HepG2 (cell line): Measurements from ENCODE around the gene GLIS2. TPM values are rescaled to one million over a fixed set of nuclear protein-coding genes. Genes with fewer than 3 reads are reported as not detected.

Source experiments
- ATAC-seq: fragments of 200-7000 bp; cut with Tn5 transposase; 3 replicates; pipeline ENCODE4 v1.9.1; 2020; ENCODE audit warnings: mild to moderate bottlenecking, moderate library complexity
- BruUV-seq: library from RNA; stranded (reverse); fragments of 400-500 nt; replicated peaks from 2 replicates; lab custom pipeline; 2021; lab: Mats Ljungman, UMichigan
- CTCF ChIA-PET: fragments of 300-600 bp; formaldehyde crosslinking; extraction: SDS; loops from one replicate; lab custom pipeline; 2021; ENCODE audit warnings: low total read pairs, inconsistent platforms, low intra/inter-chr PET ratio; lab: Yijun Ruan, JAX
- POLR2A ChIA-PET: fragments of 350-600 bp; sonication (Branson Sonifier 250); formaldehyde crosslinking; loops from one replicate; lab custom pipeline; 2020; ENCODE audit warnings: antibody characterized with exemption, inconsistent platforms; lab: Yijun Ruan, JAX
- DNase-seq: peaks from one replicate; pipeline ENCODE4 v3.0.0-alpha.2; 2015; ENCODE audit warnings: low spot score
- FAIRE-seq: peaks from 3 replicates; lab custom pipeline; 2011; peaks lifted over from hg19 to GRCh38; lab: Jason Lieb, UNC
- H2AFZ ChIP-seq: one replicate; pipeline ENCODE4 v1.6.1; 2011; ENCODE audit warnings: low read length, inconsistent platforms
- H3K27ac ChIP-seq: fragments of 300-600 bp; 3 replicates; pipeline ENCODE4 v1.8.0; 2011; ENCODE audit warnings: mixed run types, mild to moderate bottlenecking, mixed read lengths, low read length, inconsistent platforms; ENCODE audit not compliant: insufficient read depth; ENCODE audit errors: extremely low read length
- H3K27me3 ChIP-seq, 2 experiments: fragments of 200-600 bp in 1 of 2; 2 replicates in 1 of 2; 3 replicates in 1 of 2; pipeline versions ENCODE4 v1.6.0 to v1.8.0; 2011; ENCODE audit warnings: low read length in 2 of 2, mild to moderate bottlenecking in 2 of 2, moderate library complexity in 2 of 2, inconsistent platforms in 1 of 2; ENCODE audit not compliant: insufficient read depth in 2 of 2, control insufficient read depth in 1 of 2
- H3K36me3 ChIP-seq, 2 experiments: fragments of 200-600 bp in 1 of 2; replicated peaks in 1 of 2; 2 replicates in 1 of 2; 3 replicates in 1 of 2; pipeline versions ENCODE4 v1.5.1 to v1.8.0; 2011; ENCODE audit warnings: low read length in 2 of 2, inconsistent platforms in 1 of 2; ENCODE audit not compliant: insufficient read depth in 2 of 2, control insufficient read depth in 1 of 2
- H3K4me1 ChIP-seq: 2 replicates; pipeline ENCODE4 v1.5.1; 2012; ENCODE audit warnings: low read length, inconsistent platforms; ENCODE audit not compliant: insufficient read depth
- H3K4me2 ChIP-seq: 2 replicates; pipeline ENCODE4 v1.6.0; 2011; ENCODE audit warnings: low read depth, low read length, inconsistent platforms
- H3K4me3 ChIP-seq, 3 experiments: fragments of 200-600 bp in 1 of 3; sonication (generic), shearing (Covaris generic) in 1 of 3; replicated peaks in 1 of 3; 2 replicates each; pipeline ENCODE4 v1.5.1; 2011 to 2016; ENCODE audit warnings: low read length in 3 of 3, inconsistent platforms in 2 of 3, low read depth in 2 of 3, mild to moderate bottlenecking in 2 of 3, control low read depth in 1 of 3, mixed read lengths in 1 of 3; ENCODE audit not compliant: insufficient read depth in 1 of 3
- H3K79me2 ChIP-seq: one replicate; pipeline ENCODE4 v1.6.1; 2011; ENCODE audit warnings: low read length, inconsistent platforms; ENCODE audit not compliant: insufficient read depth
- H3K9ac ChIP-seq: 2 replicates; pipeline ENCODE4 v1.6.0; 2011; ENCODE audit warnings: mild to moderate bottlenecking, low read depth, low read length, inconsistent platforms; ENCODE audit not compliant: insufficient read depth
- H3K9me3 ChIP-seq: 2 replicates; pipeline ENCODE4 v1.5.1; 2012; ENCODE audit warnings: mild to moderate bottlenecking, low read length
- H4K20me1 ChIP-seq: 2 replicates; pipeline ENCODE4 v1.6.0; 2011; ENCODE audit warnings: inconsistent platforms, mild to moderate bottlenecking, low read length, moderate library complexity; ENCODE audit not compliant: insufficient read depth
- CEBPG ChIP-seq: IDR thresholded peaks from 2 replicates; pipeline ENCODE4 v1.6.1; 2016
- DMAP1 ChIP-seq: IDR thresholded peaks from 2 replicates; pipeline ENCODE4 v1.6.1; 2016
- ETS1 ChIP-seq: sonication (generic); formaldehyde crosslinking; IDR thresholded peaks from 2 replicates; pipeline ENCODE4 v1.4.0; 2020; ENCODE audit warnings: missing genetic modification reagents
- GZF1 ChIP-seq: sonication (generic); formaldehyde crosslinking; IDR thresholded peaks from 2 replicates; pipeline ENCODE4 v1.5.1; 2020; ENCODE audit warnings: mild to moderate bottlenecking, missing genetic modification reagents
- HCFC1 ChIP-seq: fragments of 150-350 bp; IDR thresholded peaks from 2 replicates; pipeline ENCODE4 v1.6.1; 2014; ENCODE audit warnings: low read depth, low read length
- HOXA5 ChIP-seq: sonication (generic); formaldehyde crosslinking; IDR thresholded peaks from 2 replicates; pipeline ENCODE4 v1.4.0; 2020; ENCODE audit warnings: missing genetic modification reagents
- KDM3A ChIP-seq: IDR thresholded peaks from 2 replicates; pipeline ENCODE4 v1.6.1; 2018; ENCODE audit warnings: low read depth, missing compliant biosample characterization
- KLF16 ChIP-seq, 2 experiments: sonication (generic) in 1 of 2; formaldehyde crosslinking in 1 of 2; IDR thresholded peaks; 2 replicates each; pipeline versions ENCODE4 v1.6.1 to v1.8.0; 2016 to 2023; ENCODE audit warnings: missing genetic modification reagents in 2 of 2, missing compliant biosample characterization in 1 of 2
- MYC ChIP-seq: sonication (generic); formaldehyde crosslinking; IDR thresholded peaks from 2 replicates; pipeline ENCODE4 v1.9.0; 2021; ENCODE audit warnings: missing genetic modification reagents, borderline replicate concordance
- NFRKB ChIP-seq: fragments of 450-650 bp; IDR thresholded peaks from 2 replicates; pipeline ENCODE4 v1.6.1; 2017
- NRL ChIP-seq: sonication (generic); formaldehyde crosslinking; IDR thresholded peaks from 2 replicates; pipeline ENCODE4 v1.5.0; 2020; ENCODE audit warnings: missing genetic modification reagents, mild to moderate bottlenecking, moderate library complexity, borderline replicate concordance
- ONECUT2 ChIP-seq: sonication (generic); formaldehyde crosslinking; IDR thresholded peaks from 2 replicates; pipeline ENCODE4 v1.4.0; 2020; ENCODE audit warnings: missing genetic modification reagents
- RFX3 ChIP-seq: IDR thresholded peaks from 2 replicates; pipeline ENCODE4 v1.6.1; 2016; ENCODE audit warnings: missing biosample characterization, missing genetic modification reagents
- RXRB ChIP-seq: IDR thresholded peaks from 2 replicates; pipeline ENCODE4 v1.6.1; 2016; ENCODE audit warnings: borderline replicate concordance, missing genetic modification reagents, missing compliant biosample characterization
- SALL1 ChIP-seq: sonication (generic); formaldehyde crosslinking; IDR thresholded peaks from 2 replicates; pipeline ENCODE4 v1.8.0; 2022; ENCODE audit warnings: mild to moderate bottlenecking, missing genetic modification reagents
- SMAD9 ChIP-seq: sonication (generic); formaldehyde crosslinking; IDR thresholded peaks from 2 replicates; pipeline ENCODE4 v1.5.1; 2020; ENCODE audit warnings: mild to moderate bottlenecking, missing genetic modification reagents
- SRSF1 ChIP-seq: fragments of 200-400 bp; formaldehyde crosslinking; optimal IDR thresholded peaks from 2 replicates; pipeline ENCODE3; 2017; ENCODE audit warnings: mild to moderate bottlenecking, low read depth, low read length, moderate library complexity
- ZFP36L2 ChIP-seq: sonication (generic); formaldehyde crosslinking; IDR thresholded peaks from 2 replicates; pipeline ENCODE4 v1.4.0; 2020; ENCODE audit warnings: missing genetic modification reagents
- ZGPAT ChIP-seq: IDR thresholded peaks from 2 replicates; pipeline ENCODE4 v1.6.1; 2016; ENCODE audit warnings: mild to moderate bottlenecking
- ZNF17 ChIP-seq: sonication (generic); formaldehyde crosslinking; IDR thresholded peaks from 2 replicates; pipeline ENCODE4 v1.5.0; 2020; ENCODE audit warnings: mild to moderate bottlenecking, missing genetic modification reagents
- ZNF530 ChIP-seq: sonication (generic); formaldehyde crosslinking; IDR thresholded peaks from 2 replicates; pipeline ENCODE4 v1.5.0; 2020; ENCODE audit warnings: low read depth, mild to moderate bottlenecking, missing genetic modification reagents
- ZNF605 ChIP-seq: sonication (generic); formaldehyde crosslinking; IDR thresholded peaks from 2 replicates; pipeline ENCODE4 v1.8.0; 2022; ENCODE audit warnings: mild to moderate bottlenecking, missing genetic modification reagents
- ZNF800 ChIP-seq: sonication (generic); formaldehyde crosslinking; IDR thresholded peaks from 2 replicates; pipeline ENCODE4 v1.4.0; 2020; ENCODE audit warnings: missing genetic modification reagents
- ZNF850 ChIP-seq: sonication (generic); formaldehyde crosslinking; conservative IDR thresholded peaks from 2 replicates; pipeline ENCODE4 v1.9.0; 2021; ENCODE audit warnings: mild to moderate bottlenecking, missing genetic modification reagents
- WGBS: methylation state at CpG from one replicate; pipeline ENCODE4 v1.1.6; 2017; ENCODE audit warnings: low lambda C conversion rate; 5-methylcytosine and 5-hydroxymethylcytosine counted together
- in situ Hi-C: cut with HindIII; loops from 2 replicates; pipeline ENCODE4 v1.10.0; 2017; ENCODE audit warnings: low pct_unique_long_range_greater_than_20kb; ENCODE audit not compliant: extremely low pct_ligation_motif_present
- intact Hi-C: fragments of 100-400 bp; cut with micrococcal nuclease; formaldehyde crosslinking; loops from one replicate; pipeline ENCODE4 v1.10.0; 2022; ENCODE audit not compliant: unreplicated experiment
- polyA plus RNA-seq, 8 experiments: library from polyadenylated mRNA; depleted of rRNA in 3 of 8; stranded (reverse) in 7 of 8; unstranded in 1 of 8; fragments of >200 nt; fragmentation: Illumina TruSeq in 4 of 8; extraction: Trizol in 4 of 8; gene quantifications; 2 replicates each; pipeline versions ENCODE4 v1.2.1 to v1.2.3, GENCODE V29; 2011 to 2016; ENCODE audit warnings: low read depth in 4 of 8, missing spikeins in 1 of 8, mixed read lengths in 1 of 8; ENCODE audit not compliant: insufficient read depth in 1 of 8
- total RNA-seq, 5 experiments: library from RNA; depleted of rRNA; stranded (reverse); fragments of >200 nt; fragmentation: Illumina TruSeq; extraction: Trizol; gene quantifications; 2 replicates each; pipeline ENCODE4 v1.2.3, GENCODE V29; 2016; ENCODE audit warnings: low read depth in 1 of 5

GLIS2 gene
- total and polyA plus RNA-seq, 2 of the 13 experiments (the other 11 are each of a cell fraction or from before 2014, with no cell fraction given), result 0.28 to 0.29 TPM

GRCh38 chr16:4309833-4310266 lies 6.0 kb upstream of the GLIS2 start:
- H3K4me2 ChIP-seq, result peak overlapping the region; percentile 67
- H3K27me3 ChIP-seq, result peaks cover 3 to 15% of the 10 kb centered on the region in 2 experiments; a peak in 3 of 5 replicates
- no peak overlapping the region for H3K9ac ChIP-seq
- no peaks in the 10 kb centered on the region for H3K9me3 ChIP-seq
- ChIA-PET CTCF (interaction anchor here (1.0 to 6.7 kb wide), 5 partner anchors 18 to 93 kb away, joined by 3 to 69 read pairs (median 4); no protein-coding TSS in a partner anchor), POLR2A (interaction anchor here (0.6 to 3.4 kb wide), 13 partner anchors 13 to 109 kb away, joined by 3 to 14 read pairs (median 4); partner anchors contain the start of gene PAM16)
- no TSS peak for BruUV-seq
- WGBS, result 14% methylated on average over 5 of the region's 11 CpGs
- H3K79me2 ChIP-seq, result peaks cover 5% of the 10 kb centered on the region
- DNase-seq (peak; percentile 67), ATAC-seq (peak; percentile 72), FAIRE-seq (peak; percentile 72)
- intact Hi-C loops (loop anchor here (5.0 kb wide), 1 partner anchor 38 kb away; the partner anchor contains the start of gene TFAP4), in situ Hi-C loops (no loop called here)
- H3K27ac ChIP-seq, result no peak overlapping the region
- H3K4me1 ChIP-seq, result peaks cover 69% of the 10 kb centered on the region
- H3K4me3 ChIP-seq, result peak overlapping the region in 1 of 3 experiments; percentile 36; a peak in 1 of 6 replicates
- no peaks in the 10 kb centered on the region for H3K36me3 ChIP-seq
- 0 out of 2 replicates have a peak, but pooled peaks cover 3% of the 10 kb centered on the region for H4K20me1 ChIP-seq
- H2AFZ ChIP-seq, result no peak overlapping the region
- TF ChIP-seq ONECUT2 (CRISPR knock-in tag), result no peak
- TF ChIP-seq KLF16 (CRISPR knock-in tag; IDR thresholded peaks at IDR 0.05), result peak in 1 of 2 experiments; percentile 69; a peak in 2 of 4 replicates
- TF ChIP-seq SALL1 (CRISPR knock-in tag), result peak; percentile 27; the same call in 1 of the 2 replicates
- peak; percentile 73; the same call in 1 of the 2 replicates for TF ChIP-seq ZNF605 (CRISPR knock-in tag)
- TF ChIP-seq HCFC1, result no peak
- no peak for TF ChIP-seq ZNF17
- TF ChIP-seq ZGPAT (CRISPR knock-in tag), result no peak
- no peak for TF ChIP-seq SRSF1
- TF ChIP-seq MYC (CRISPR knock-in tag), result peak; percentile 35; the same call in 1 of the 2 replicates
- no peak for TF ChIP-seq CEBPG (CRISPR knock-in tag)
- 0 out of 2 replicates have a peak, but pooled peaks have one; percentile 25 for TF ChIP-seq RXRB (CRISPR knock-in tag)
- no peak for TF ChIP-seq SMAD9 (CRISPR knock-in tag)
- TF ChIP-seq ZNF850, result no peak
- no peak for TF ChIP-seq HOXA5 (CRISPR knock-in tag)
- TF ChIP-seq ZNF800 (CRISPR knock-in tag), result no peak
- TF ChIP-seq GZF1 (CRISPR knock-in tag), result no peak
- no peak for TF ChIP-seq ZNF530 (CRISPR knock-in tag)
- peak; percentile 36; the same call in 1 of the 2 replicates for TF ChIP-seq NRL (CRISPR knock-in tag)
- TF ChIP-seq RFX3, result no peak
- TF ChIP-seq ETS1 (CRISPR knock-in tag), result no peak
- TF ChIP-seq NFRKB, result no peak
- no peak for TF ChIP-seq ZFP36L2 (CRISPR knock-in tag)
- TF ChIP-seq DMAP1, result no peak
- TF ChIP-seq KDM3A, result no peak
